ENCODE measurements around the gene SPTSSA.

- TF ChIP-seq, protein P1, sequence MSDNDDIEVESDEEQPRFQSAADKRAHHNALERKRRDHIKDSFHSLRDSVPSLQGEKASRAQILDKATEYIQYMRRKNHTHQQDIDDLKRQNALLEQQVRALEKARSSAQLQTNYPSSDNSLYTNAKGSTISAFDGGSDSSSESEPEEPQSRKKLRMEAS (IDR thresholded peaks at IDR 0.05; ENCODE audit: low read depth): no peak
- TF ChIP-seq RCOR1 (IDR thresholded peaks at IDR 0.05; ENCODE audit: low read length): no peak
- no peak for TF ChIP-seq CTCF (IDR thresholded peaks at IDR 0.05)
- no peak for TF ChIP-seq SIN3A (IDR thresholded peaks at IDR 0.05; ENCODE audit: borderline replicate concordance, low read depth, low read length)
- TF ChIP-seq POLR2AphosphoS5 (IDR thresholded peaks at IDR 0.05; ENCODE audit: low read depth, low read length): no peak
- TF ChIP-seq RAD21 (IDR thresholded peaks at IDR 0.05; ENCODE audit: low read length): no peak
- TF ChIP-seq TCF12 (IDR thresholded peaks at IDR 0.05): no peak
- no peak for TF ChIP-seq USF1 (IDR thresholded peaks at IDR 0.05; ENCODE audit: borderline replicate concordance, low read depth)
- TF ChIP-seq, protein P2, sequence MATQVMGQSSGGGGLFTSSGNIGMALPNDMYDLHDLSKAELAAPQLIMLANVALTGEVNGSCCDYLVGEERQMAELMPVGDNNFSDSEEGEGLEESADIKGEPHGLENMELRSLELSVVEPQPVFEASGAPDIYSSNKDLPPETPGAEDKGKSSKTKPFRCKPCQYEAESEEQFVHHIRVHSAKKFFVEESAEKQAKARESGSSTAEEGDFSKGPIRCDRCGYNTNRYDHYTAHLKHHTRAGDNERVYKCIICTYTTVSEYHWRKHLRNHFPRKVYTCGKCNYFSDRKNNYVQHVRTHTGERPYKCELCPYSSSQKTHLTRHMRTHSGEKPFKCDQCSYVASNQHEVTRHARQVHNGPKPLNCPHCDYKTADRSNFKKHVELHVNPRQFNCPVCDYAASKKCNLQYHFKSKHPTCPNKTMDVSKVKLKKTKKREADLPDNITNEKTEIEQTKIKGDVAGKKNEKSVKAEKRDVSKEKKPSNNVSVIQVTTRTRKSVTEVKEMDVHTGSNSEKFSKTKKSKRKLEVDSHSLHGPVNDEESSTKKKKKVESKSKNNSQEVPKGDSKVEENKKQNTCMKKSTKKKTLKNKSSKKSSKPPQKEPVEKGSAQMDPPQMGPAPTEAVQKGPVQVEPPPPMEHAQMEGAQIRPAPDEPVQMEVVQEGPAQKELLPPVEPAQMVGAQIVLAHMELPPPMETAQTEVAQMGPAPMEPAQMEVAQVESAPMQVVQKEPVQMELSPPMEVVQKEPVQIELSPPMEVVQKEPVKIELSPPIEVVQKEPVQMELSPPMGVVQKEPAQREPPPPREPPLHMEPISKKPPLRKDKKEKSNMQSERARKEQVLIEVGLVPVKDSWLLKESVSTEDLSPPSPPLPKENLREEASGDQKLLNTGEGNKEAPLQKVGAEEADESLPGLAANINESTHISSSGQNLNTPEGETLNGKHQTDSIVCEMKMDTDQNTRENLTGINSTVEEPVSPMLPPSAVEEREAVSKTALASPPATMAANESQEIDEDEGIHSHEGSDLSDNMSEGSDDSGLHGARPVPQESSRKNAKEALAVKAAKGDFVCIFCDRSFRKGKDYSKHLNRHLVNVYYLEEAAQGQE (IDR thresholded peaks at IDR 0.05; ENCODE audit: low read depth, low read length): no peak
- TF ChIP-seq FOXM1 (IDR thresholded peaks at IDR 0.05; ENCODE audit: low read depth): no peak
- TF ChIP-seq MXI1 (IDR thresholded peaks at IDR 0.05; ENCODE audit: low read depth, low read length): no peak
- no peak for TF ChIP-seq EP300 (IDR thresholded peaks at IDR 0.05; ENCODE audit: borderline replicate concordance in 1 of 2, low read depth in 1 of 2, low read length in 1 of 2)
- no peak for TF ChIP-seq EZH2phosphoT487 (IDR thresholded peaks at IDR 0.05; ENCODE audit: borderline replicate concordance, low read depth)
Measured at GRCh38 chr14:34436118-34436905, 25.7 kb downstream of the SPTSSA start.

Measured in SK-N-SH (cell line).